Superior temporal gyrus (tissue), 1 donor: ENCODE results near the gene GRAMD2A.
"Not testable (repeated sequence)": the region's sequence is repeated elsewhere in the genome, so short reads cannot be mapped to it uniquely, and the experiment has no call there.

Experiments used
- DNase-seq: peaks from one replicate; pipeline ENCODE4 v3.0.0-alpha.2; 2016; ENCODE audit errors: extremely low spot score

Gene GRAMD2A

DNA sequence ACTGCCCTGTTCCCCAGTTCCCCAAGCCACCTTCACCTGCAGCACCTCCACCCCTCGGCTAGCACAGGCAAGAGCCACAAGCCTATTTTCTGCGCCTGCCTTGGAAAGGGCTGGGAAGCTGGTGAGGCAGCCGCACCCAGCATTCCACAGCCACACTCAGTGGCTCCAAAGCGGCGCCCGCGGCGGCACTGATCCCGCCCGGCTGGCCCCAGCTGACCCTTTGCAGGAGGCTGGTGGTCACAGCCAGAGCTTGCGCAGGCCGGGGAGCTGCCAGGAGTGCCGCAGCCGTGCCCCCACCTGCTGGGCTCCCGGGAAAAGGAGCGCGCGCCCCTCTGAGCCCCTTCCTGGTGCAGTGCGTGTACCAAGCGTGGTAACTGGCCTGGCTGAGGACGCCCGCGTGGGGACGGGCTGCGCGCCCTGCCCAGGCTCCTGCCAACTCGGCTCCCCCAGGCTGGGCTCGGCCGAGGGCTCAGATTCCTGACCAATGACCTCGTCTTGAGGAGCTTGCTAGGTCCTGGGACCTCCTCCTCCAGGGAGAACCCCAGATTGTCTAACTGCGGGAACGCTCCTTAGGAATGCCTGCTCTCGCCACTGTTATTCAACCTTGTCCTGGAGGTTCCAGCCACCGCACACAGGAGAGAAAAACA lies 13.3 kb downstream of the GRAMD2A start:
- no peak for DNase-seq

DNA sequence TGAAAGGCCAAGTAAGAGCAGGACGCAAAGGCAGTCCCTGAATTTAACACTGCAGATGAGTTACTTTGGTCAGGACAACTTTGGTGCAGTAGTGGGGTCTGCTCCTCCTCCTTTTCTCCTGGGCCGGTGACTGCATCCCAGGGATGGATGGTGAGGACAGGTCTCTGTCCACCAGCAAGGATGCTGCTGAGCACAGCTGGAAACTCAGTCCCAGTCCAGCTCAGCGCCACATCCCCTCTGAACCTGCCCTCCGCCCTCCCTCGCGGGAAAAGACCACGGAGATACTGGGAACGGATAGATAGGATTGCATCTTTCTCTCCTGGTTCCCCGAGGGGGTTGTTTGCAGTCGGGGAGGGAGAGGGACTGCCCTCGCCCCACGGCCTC lies 13.8 kb downstream of the GRAMD2A start:
- DNase-seq: no peak

DNA sequence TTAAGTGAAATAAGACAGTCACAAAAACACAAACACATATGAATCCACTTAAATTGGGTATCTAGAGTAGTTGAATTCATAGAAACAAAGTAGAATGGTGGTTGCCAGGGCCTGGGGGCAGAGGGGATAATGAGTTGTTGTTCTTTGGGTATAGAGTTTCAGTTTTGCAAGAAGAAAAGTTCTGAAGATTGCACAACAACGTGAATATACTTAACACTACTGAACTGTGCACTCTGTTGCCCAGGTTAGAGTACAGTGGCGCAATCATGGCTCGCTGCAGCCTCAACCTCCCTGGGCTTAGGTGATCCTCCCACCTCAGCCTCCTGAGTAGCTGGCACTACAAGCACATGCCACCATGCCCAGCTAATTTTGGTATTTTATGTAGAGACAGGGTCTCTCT lies 14.9 kb downstream of the GRAMD2A start:
- no peak for DNase-seq

DNA sequence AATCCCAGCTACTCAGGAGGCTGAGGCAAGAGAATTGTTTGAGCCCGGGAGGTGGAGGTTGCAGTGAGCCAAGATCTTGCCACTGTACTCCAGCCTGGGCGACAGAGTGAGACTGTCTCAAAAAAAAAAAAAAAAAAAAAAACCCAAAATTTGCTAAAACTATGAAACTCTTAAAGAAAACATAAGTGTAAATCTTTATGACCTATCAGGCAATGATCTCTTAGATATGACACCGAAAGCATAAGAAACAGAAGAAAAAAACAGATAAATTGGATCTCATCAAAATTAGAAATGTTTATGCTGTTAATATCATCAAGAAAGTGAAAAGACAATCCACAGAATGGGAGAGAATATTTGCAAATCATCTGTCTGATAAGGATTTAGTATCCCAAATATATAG lies 15.3 kb downstream of the GRAMD2A start:
- DNase-seq: peak; percentile 7

DNA sequence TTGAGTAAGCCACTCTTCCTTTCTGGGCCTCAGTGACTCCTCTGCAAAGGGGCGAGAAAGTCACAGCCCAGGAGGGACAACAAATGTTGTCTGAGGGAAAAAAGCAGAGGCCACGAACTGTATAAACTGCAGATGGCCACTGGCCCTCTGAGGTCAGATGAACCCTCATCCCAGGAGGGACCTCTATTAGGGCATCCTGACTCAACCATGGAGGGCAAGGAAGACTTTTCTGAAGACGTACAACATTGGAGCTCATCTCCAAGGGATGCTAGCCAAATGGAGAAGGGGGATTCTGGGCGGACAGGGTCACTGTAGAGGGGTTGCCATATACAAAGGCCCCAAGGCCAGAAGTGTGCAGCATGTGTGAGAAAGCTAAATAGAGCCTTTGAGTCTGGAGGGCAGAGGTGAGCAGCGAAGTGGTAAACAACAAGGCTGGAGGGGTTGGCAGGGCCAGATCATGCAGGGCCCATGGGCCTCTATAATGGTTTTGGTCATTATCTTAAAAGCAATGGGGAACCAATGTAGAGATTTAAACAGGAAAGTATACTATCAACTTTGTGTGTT lies 16.7 kb downstream of the GRAMD2A start:
- no peak for DNase-seq

DNA sequence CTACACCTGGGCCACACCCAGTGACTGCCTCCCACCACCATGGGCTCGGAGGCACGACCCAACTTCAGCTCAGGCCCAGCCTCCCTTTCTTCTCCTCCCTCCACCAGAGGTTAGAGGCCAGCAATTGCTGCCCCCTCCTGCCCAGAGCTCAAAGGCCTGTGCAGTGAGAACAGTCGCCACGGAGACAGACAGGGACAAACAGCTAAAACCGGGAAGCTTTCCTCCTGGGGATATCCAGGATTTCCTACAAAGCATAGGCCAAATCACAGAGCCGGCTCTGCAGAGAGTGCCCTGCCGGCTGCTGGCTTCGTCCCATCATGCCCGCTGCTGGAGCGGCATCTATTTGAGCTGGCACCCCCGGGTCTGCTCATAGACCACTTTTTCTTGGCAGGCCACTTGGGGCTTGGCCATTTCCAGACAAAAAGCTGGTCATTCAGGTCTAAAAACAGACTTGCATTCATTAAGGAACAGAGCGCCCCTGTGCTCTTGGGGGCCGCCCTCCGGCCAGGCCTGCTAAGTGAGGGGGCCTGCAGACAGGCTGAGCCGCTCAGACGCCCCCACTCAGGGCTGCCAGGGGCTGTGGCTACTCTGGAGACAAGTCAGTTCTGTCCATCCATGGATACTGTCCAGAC lies 17.5 kb downstream of the GRAMD2A start:
- peak; percentile 74 for DNase-seq

DNA sequence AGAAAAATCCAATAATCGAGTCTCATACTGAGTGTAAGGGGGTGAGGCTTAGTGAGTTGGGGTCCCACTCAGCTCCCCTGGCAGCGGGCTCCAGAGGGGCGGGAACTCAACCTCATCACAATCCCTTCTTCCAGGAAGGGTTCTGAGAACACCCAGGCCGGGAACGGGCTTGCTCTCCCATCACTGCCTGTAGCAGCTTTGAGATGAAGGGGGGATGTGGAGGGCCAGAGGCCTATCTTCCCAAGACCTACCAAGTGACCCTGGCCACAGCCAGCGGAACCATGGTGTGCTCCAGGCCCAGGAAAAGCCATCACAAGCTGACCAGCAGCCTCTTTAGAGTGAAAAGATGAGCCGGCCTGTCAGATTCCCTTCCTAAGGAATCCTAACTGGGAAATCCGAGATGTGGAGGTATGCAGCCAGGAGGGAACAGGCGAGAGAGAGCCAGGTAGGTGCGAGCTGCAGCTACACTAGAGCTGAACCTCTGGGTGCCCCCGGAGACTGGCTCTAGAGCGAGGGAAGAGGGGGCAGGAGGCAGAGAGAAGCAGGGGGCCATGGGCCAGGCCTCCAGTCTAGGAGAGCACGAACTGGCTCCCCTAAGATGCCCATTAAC lies 18.5 kb downstream of the GRAMD2A start:
- no peak for DNase-seq

DNA sequence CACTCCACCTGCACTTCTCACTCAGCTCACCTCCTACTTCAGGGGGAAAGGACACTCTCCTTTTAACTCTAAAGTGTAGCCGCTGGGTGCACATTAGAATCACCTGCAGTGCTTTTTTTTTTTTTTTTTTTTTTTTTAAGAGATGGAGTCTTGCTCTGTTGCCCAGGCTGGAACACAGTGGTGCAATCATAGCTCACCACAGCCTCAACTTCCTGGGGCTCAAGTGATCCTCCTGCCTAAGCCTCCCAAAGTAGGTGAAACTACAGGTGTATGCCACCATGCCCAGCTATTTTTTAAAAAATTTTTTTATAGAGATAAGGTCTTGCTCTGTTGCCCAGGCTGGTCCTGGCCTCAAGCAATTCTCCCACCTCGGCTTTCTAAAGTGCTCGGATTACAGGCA lies 20.8 kb downstream of the GRAMD2A start:
- no peak for DNase-seq

DNA sequence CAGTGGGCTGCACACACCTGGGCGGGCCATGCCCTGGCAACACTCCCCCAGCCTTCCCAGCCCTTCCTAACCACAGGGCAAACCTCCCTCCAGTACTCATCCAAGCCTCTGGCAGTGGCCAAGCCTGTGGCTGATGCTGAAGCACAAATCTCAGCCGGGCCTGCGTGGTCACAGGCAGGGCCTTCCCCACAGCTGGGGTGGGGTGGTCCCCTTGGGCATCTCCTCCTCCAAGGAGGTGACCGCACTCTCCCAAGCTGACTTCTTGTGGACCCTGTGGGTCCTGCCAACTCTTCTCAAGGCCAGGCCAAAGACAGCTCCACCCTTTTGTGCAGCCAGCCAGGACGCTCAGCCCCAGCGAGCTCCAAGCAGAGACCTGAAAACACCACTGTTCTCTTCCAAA lies 21.4 kb downstream of the GRAMD2A start:
- no peak for DNase-seq

DNA sequence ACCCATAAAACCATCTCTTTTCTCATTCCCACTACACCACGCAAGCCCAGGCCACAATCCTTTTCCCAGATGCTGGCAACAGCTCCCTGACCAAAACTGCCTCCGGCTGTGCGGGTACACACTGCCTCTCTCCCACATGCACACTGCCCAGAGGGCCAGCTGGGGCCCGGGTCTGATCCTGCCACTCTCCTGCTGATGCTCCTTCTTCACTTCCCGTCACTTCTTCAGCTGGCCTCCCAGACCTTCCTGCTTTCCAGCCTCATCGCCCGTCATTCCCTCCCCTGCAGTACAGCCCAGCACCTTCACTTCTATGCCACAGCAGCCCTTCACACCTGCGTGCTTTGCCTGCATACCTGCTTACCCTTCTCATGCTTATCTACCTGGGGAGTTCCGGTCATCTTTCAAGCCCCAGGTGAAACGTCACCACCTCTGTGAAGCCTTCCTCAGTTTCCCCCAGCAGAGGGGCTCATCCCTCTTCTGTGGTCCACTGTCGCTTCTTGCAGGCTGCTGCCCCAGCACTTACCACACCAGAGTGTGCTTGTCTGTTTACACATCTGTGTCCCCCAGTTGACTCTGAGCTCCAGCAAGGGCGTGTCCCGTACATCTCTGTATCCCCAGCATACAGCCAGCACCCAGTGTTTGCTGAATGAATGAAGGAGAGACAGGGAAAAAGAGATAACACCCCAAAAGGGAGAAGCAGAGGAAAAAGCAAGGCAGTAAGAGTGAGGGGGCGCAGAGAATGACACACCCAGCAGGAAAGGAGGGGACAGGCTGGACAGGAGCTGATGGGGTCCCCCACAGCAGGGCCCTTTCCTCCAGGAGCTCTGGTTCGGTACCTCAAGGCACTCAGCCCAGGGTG lies 22.2 kb downstream of the GRAMD2A start:
- DNase-seq: no peak

DNA sequence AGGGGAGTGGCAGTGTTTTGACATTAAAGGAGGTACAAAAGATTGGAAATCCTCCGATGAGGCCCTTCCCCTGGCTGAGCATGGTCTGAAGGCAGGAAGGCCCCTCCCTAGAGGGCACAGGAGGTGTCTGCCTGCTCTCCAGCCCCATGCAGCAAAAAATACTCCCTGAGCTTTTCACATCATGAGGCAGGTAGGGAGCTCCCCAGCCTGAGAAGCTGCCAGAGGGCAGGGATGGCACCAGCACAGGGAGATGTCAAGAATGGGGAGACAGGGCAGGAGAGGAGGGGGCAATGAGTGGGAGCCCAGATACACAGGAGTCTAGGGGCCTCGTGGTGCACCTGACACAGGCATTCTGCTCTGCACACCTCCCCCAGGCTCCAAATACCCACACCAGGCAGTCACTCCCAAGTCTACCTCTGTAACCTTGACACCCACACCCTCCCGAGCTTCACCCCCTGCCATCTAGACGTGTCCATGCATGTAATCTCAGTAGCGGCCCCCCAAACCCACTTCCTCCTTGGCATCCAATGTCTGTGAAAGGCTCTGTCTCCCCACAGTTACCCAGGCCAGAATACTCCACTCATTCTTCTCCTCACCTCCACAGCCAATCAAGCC lies 22.9 kb downstream of the GRAMD2A start:
- no peak for DNase-seq

DNA sequence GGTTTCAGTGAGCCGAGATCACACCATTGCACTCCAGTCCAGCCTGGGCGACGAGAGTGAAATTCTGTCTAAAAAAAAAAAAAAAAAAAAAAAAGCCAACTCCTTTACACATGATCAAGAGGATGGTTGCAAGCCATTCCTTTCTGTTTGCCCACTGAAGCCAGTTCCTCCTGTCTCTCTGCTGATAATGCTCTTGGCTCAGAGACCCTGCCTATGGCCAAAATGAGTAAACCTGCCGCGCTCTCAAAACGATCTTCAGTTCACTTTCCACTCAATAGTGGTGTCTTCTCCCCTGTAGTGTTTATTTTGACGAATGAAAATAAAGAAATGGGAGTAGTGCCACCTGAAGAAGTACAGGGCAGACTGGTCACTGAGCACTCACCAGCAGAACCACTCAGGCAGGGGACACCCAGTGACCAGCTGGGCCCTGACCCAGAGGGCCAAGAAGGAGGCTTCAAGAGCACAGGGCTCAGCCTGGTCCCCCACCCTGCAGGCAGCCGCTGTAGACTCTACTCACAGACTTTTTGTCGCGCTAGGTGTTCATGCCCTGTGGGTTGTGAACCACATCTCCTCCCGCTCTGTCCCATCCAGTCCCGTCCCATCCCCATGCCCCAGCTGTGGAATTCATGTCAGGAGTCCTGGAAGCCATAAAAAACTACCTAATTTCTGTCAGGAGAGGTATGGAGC lies 23.6 kb downstream of the GRAMD2A start:
- DNase-seq: no peak

DNA sequence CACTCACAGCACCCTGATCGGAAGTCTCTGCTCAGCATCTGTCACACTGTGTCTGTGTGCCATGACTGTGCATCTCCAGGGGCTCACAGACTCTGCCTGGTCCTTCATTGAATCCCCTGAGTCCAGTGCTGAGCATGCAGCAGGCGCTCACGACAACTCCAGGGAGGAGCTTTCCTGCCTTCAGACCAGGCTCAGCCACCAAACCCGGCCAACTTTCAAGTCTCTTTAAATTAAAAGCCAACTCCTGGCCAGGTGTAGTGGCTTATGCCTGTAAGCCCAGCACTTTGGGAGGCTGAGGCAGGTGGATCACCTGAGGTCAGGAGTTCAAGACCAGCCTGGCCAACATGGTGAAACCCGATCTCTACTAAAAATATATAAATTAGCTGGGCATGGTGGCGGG lies 24.2 kb downstream of the GRAMD2A start:
- DNase-seq: no peak

DNA sequence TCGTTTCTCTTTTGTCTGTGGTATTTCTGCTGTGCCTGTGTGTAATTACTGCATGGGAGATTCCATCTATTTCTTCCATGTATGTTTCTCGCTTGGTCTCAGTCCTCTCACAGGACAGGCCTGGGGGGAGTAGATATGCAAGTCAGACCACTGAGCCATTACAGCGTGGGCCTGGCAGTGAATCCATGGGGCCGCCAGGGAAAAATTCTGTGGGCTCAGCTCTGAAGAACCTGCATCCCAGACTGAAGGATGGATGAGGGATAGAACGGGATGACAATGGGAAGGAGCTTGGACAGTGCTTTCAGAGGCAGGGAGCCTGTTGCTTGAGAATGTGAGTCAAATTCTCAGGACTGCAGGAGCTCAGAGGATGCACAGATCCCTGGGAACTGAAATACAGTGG lies 24.8 kb downstream of the GRAMD2A start:
- DNase-seq: no peak

DNA sequence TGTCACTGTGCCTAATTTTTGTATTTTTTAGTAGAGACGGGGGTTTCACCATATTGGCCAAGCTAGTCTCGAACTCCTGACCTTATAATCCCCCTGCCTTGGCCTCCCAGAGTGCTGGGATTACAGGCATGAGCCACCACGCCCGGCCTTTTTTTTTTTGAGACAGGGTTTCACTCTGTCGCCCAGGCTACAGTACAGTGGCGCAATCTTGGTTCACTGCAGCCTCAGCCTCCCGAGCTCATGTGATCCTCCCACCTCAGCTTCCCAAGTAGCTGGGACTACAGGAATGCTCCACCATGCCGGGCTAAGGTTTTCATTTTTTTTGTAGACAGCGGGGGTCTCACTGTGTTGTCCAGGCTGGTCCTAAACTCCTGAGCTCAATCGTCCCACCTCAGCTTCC lies 25.6 kb downstream of the GRAMD2A start:
- not testable (repeated sequence) for DNase-seq

DNA sequence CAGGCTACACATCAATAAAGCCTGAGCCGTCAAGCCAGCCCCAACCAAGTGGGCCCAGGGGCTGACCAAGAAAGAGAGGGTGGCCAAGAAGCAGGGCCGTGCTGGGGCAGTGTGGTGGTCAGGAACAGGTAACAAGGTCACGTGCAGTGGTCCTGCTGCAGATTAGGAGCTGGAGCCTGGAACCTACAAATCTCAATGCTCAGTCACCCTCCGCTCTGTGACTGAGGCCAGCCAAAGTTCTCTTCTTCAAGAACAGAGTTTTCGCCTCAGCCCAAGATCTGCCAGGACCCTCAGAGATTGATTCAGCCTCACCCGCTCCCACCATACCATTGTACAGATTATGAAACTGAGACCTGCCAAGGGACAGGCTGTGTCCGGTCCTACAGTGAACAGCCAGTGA lies 26.9 kb downstream of the GRAMD2A start:
- no peak for DNase-seq

DNA sequence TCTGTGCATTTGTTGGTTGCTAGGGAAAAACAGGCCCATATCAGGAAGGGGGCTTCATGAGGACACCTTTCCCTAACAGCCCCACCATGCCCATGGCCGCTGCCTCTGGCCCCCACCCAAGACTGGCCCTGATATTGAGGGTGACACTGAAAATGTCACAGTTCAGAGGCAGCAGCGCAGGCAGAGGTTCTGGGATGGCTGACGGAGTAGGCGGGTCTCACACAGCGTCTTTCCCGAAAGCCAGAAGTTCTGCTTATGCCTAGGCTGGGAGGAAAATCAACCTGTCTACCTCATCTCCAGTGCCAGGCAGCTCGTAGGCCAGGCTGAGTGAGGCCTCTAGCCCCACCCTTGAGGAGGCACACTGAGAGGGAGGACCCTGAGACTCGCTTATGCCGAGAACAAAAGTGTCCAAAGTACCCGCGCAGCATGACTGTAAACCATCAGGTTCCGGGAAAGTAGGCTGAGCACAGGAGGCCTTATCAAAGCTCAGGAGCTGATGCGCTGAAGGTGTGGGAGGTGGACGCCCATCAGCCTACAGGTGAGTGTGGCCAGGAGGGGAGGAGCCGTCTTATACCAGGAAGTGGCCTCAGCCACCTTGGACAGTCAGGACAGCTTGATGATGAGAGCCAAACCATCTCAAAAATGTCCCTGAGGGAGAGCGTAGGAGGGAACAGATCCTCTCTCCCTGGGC lies 27.5 kb downstream of the GRAMD2A start:
- DNase-seq: no peak

DNA sequence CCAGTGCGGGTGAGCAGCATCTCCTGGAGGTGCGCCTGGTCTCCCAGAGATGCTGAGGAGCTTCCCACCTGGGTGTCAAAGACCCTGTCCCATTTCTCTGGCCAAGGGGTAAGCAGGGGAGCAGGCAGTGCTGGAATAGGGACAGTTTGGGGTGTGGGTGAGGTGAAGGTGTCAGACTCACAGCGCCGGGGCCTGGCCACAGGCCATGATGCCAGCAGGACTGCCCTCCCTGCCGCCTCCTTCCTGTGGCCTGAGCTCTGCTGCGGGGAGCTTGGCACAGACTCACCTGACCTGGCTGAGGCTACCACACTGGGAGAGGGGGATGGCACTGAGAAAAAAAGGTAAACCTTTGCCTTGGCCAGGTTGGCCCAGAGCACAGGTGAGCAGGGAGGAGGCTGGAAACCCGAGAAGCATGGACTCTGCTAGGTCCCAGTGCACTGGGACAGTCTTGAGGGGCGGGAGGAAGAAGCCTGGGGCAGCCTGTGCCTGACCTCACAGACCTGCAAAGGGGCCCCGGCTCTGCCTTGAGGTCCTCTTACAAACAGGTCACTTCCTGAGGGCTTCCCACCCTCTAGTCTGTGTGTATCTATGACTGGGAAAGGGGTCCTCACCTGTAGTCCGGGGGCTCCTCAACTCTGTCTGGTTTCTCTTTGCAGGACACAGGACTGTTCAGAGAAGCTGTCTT lies 28.2 kb downstream of the GRAMD2A start:
- DNase-seq: no peak

DNA sequence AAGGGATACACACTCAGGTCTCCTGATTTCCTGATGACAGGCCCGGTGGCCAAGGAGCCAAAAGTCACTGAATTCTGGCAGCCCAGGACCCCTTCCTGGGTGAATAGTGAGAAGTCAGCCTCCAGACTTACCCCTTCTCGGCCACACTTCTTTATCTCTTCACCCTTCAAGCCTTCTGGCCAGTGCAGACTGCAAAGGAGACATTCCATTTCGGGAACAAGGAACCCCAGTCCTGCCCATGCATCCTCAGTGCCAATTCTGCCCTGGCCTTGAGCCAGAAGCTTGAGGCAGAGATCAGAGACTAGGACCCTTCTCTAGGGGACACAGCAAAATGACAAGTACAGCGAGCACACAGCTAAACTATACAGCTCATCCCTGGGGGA lies 28.8 kb downstream of the GRAMD2A start:
- DNase-seq: no peak
